Measurements from ENCODE around the gene CCDC6.

CCDC6 gene

GRCh38 chr10:59926086-59926485, 19.7 kb upstream of the CCDC6 start:
- H3K4me1 ChIP-seq: no peaks in the 10 kb centered on the region
- H3K36me3 ChIP-seq: no peaks in the 10 kb centered on the region
- TF ChIP-seq CTCF (IDR thresholded peaks at IDR 0.05): no peak
- peaks cover 0 to 22% (median 4%) of the 10 kb centered on the region in 3 donors for H3K9me3 ChIP-seq
- no peak overlapping the region for H3K27ac ChIP-seq
- H3K4me3 ChIP-seq: no peak overlapping the region
- DNase-seq: no peak
- intact Hi-C loops (cut with DNase I; ENCODE audit: low total_unique reads): no loop called here
- H3K27me3 ChIP-seq: no peaks in the 10 kb centered on the region

GRCh38 chr10:59922907-59923306, 16.6 kb upstream of the CCDC6 start:
- no peak for TF ChIP-seq CTCF (IDR thresholded peaks at IDR 0.05)
- no peak overlapping the region for H3K27ac ChIP-seq
- H3K4me1 ChIP-seq: no peaks in the 10 kb centered on the region
- intact Hi-C loops (cut with DNase I; ENCODE audit: low total_unique reads): no loop called here
- no peak for DNase-seq
- peaks cover 0 to 22% (median 4%) of the 10 kb centered on the region in 3 donors for H3K9me3 ChIP-seq
- H3K4me3 ChIP-seq: no peak overlapping the region
- H3K27me3 ChIP-seq: no peaks in the 10 kb centered on the region
- H3K36me3 ChIP-seq: no peaks in the 10 kb centered on the region

- no peak overlapping the region for H3K4me3 ChIP-seq
- H3K9me3 ChIP-seq: peaks cover 0 to 16% (median 4%) of the 10 kb centered on the region in 3 donors
- no peaks in the 10 kb centered on the region for H3K36me3 ChIP-seq
- intact Hi-C loops (cut with DNase I; ENCODE audit: low total_unique reads): loop anchor here (10.0 kb wide), 1 partner anchor 117 kb away; no protein-coding TSS in a partner anchor
- DNase-seq: no peak
- no peaks in the 10 kb centered on the region for H3K4me1 ChIP-seq
- TF ChIP-seq CTCF (IDR thresholded peaks at IDR 0.05): no peak
- H3K27ac ChIP-seq: no peak overlapping the region
- no peaks in the 10 kb centered on the region for H3K27me3 ChIP-seq
Measured at GRCh38 chr10:59917922-59918321, 11.6 kb upstream of the CCDC6 start.

- H3K9me3 ChIP-seq: peaks cover 0 to 4% (median 0%) of the 10 kb centered on the region in 3 donors
Measured at GRCh38 chr10:59913547-59914237, 7.3 kb upstream of the CCDC6 start.

GRCh38 chr10:59910867-59911266, 4.5 kb upstream of the CCDC6 start:
- no peak for TF ChIP-seq CTCF (IDR thresholded peaks at IDR 0.05)
- intact Hi-C loops (cut with DNase I; ENCODE audit: low total_unique reads): loop anchor here (2.0 to 10.0 kb wide), 2 partner anchors 62 to 124 kb away; no protein-coding TSS in a partner anchor
- H3K36me3 ChIP-seq: peaks cover 0 to 3% (median 0%) of the 10 kb centered on the region in 3 donors
- peaks cover 0 to 20% (median 6%) of the 10 kb centered on the region in 4 donors for H3K4me1 ChIP-seq
- DNase-seq: no peak
- peak overlapping the region in 1 of 2 donors; percentile 38 for H3K27ac ChIP-seq
- H3K4me3 ChIP-seq: no peak overlapping the region
- peaks cover 0 to 4% (median 0%) of the 10 kb centered on the region in 3 donors for H3K9me3 ChIP-seq
- H3K27me3 ChIP-seq: no peaks in the 10 kb centered on the region

More at GRCh38 chr10:59913547-59914237, 7.3 kb upstream of the CCDC6 start:
- Histone ChIP-seq H3K27me3 (no peaks in the 10 kb centered on the region), H3K27ac (no peak overlapping the region), H3K4me3 (no peak overlapping the region), H3K4me1 (peaks cover 0 to 12% (median 2%) of the 10 kb centered on the region in 4 donors), H3K36me3 (no peaks in the 10 kb centered on the region)
- TF ChIP-seq CTCF (IDR thresholded peaks at IDR 0.05): no peak
- no peak for DNase-seq
- intact Hi-C loops (cut with DNase I; ENCODE audit: low total_unique reads): loop anchor here (10.0 kb wide), 1 partner anchor 121 kb away; no protein-coding TSS in a partner anchor
